GM21360 (cell line): ENCODE results near the gene PRKN.
A peak's percentile ranks its signal among the peaks of the same experiment; 100 is the strongest.

Experiments used
- ATAC-seq: cut with Tn5 transposase; IDR thresholded peaks from one replicate; pipeline ENCODE4 v1.9.1; 2021; ENCODE audit warnings: mild to moderate bottlenecking, moderate library complexity; ENCODE audit not compliant: unreplicated experiment

Gene PRKN

GRCh38 chr6:161701056-161701455, 1026.5 kb downstream of the PRKN start:
- no peak for ATAC-seq

- ATAC-seq, result no peak
Observed at GRCh38 chr6:161696801-161697200, 1030.8 kb downstream of the PRKN start.

GRCh38 chr6:161694995-161695394, 1032.6 kb downstream of the PRKN start:
- ATAC-seq, result no peak

GRCh38 chr6:161686655-161687054, 1040.9 kb downstream of the PRKN start:
- ATAC-seq, result no peak

- ATAC-seq, result no peak
Observed at GRCh38 chr6:161684731-161685475, 1042.7 kb downstream of the PRKN start.

GRCh38 chr6:161683400-161683799, 1044.2 kb downstream of the PRKN start:
- ATAC-seq, result no peak

- no peak for ATAC-seq
Observed at GRCh38 chr6:161682982-161683381, 1044.6 kb downstream of the PRKN start.

- ATAC-seq, result no peak
Observed at GRCh38 chr6:161679980-161680538, 1047.5 kb downstream of the PRKN start.

- ATAC-seq, result no peak
Observed at GRCh38 chr6:161677188-161677587, 1050.4 kb downstream of the PRKN start.

GRCh38 chr6:161676586-161676985, 1051.0 kb downstream of the PRKN start:
- ATAC-seq, result peak; percentile 46

- ATAC-seq, result no peak
Observed at GRCh38 chr6:161674930-161675682, 1052.5 kb downstream of the PRKN start.

GRCh38 chr6:161673026-161673425, 1054.5 kb downstream of the PRKN start:
- ATAC-seq, result no peak

GRCh38 chr6:161671117-161671516, 1056.4 kb downstream of the PRKN start:
- no peak for ATAC-seq

- ATAC-seq, result no peak
Observed at GRCh38 chr6:161668665-161669064, 1058.9 kb downstream of the PRKN start.

- no peak for ATAC-seq
Observed at GRCh38 chr6:161667957-161668356, 1059.6 kb downstream of the PRKN start.

- ATAC-seq, result no peak
Observed at GRCh38 chr6:161663682-161664081, 1063.9 kb downstream of the PRKN start.

GRCh38 chr6:161660666-161661571, 1066.6 kb downstream of the PRKN start:
- no peak for ATAC-seq

GRCh38 chr6:161658211-161658610, 1069.4 kb downstream of the PRKN start:
- ATAC-seq, result no peak

- ATAC-seq, result no peak
Observed at GRCh38 chr6:161654209-161654608, 1073.4 kb downstream of the PRKN start.

- ATAC-seq, result no peak
Observed at GRCh38 chr6:161651949-161652348, 1075.6 kb downstream of the PRKN start.

GRCh38 chr6:161649841-161650240, 1077.7 kb downstream of the PRKN start:
- ATAC-seq, result no peak
